ENCODE results near the gene ACER1. TPM values are rescaled to one million over a fixed set of nuclear protein-coding genes. Genes with fewer than 3 reads are reported as not detected.

Gene ACER1
- total and polyA plus RNA-seq, 2 of the 13 experiments (the other 11 are each of a cell fraction or from before 2014, with no cell fraction given): not detected

- no peak for TF ChIP-seq JUN (CRISPR knock-in tag; IDR thresholded peaks at IDR 0.05)
- peak; percentile 91 for TF ChIP-seq GABPA (IDR thresholded peaks at IDR 0.05; ENCODE audit: low read depth, low read length)
- TF ChIP-seq GABPA (CRISPR knock-in tag; IDR thresholded peaks at IDR 0.05; ENCODE audit: low read depth): peak; percentile 82
- 0 out of 2 replicates have a peak, but pooled peaks have one; percentile 39 for TF ChIP-seq ZNF543 (CRISPR knock-in tag; IDR thresholded peaks at IDR 0.05)
- TF ChIP-seq, protein P1, sequence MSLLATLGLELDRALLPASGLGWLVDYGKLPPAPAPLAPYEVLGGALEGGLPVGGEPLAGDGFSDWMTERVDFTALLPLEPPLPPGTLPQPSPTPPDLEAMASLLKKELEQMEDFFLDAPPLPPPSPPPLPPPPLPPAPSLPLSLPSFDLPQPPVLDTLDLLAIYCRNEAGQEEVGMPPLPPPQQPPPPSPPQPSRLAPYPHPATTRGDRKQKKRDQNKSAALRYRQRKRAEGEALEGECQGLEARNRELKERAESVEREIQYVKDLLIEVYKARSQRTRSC (CRISPR knock-in tag; IDR thresholded peaks at IDR 0.05; ENCODE audit: low read depth): no peak
- no peak for TF ChIP-seq NR3C1 (CRISPR knock-in tag; IDR thresholded peaks at IDR 0.05)
- no peak for TF ChIP-seq SSRP1 (CRISPR knock-in tag; IDR thresholded peaks at IDR 0.05)
- no peak for TF ChIP-seq ZBTB42 (CRISPR knock-in tag; IDR thresholded peaks at IDR 0.05)
- no peak for TF ChIP-seq RFX3 (CRISPR knock-in tag; IDR thresholded peaks at IDR 0.05)
- TF ChIP-seq ZNF746 (CRISPR knock-in tag; IDR thresholded peaks at IDR 0.05): peak; percentile 87
- no peak for TF ChIP-seq SCMH1 (CRISPR knock-in tag; IDR thresholded peaks at IDR 0.05; ENCODE audit: borderline replicate concordance)
- no peak for TF ChIP-seq GZF1 (CRISPR knock-in tag; IDR thresholded peaks at IDR 0.05)
- TF ChIP-seq ZNF570 (CRISPR knock-in tag; IDR thresholded peaks at IDR 0.05; ENCODE audit: borderline replicate concordance): peak; percentile 67; the same call in 1 of the 2 replicates
- TF ChIP-seq, protein P2, sequence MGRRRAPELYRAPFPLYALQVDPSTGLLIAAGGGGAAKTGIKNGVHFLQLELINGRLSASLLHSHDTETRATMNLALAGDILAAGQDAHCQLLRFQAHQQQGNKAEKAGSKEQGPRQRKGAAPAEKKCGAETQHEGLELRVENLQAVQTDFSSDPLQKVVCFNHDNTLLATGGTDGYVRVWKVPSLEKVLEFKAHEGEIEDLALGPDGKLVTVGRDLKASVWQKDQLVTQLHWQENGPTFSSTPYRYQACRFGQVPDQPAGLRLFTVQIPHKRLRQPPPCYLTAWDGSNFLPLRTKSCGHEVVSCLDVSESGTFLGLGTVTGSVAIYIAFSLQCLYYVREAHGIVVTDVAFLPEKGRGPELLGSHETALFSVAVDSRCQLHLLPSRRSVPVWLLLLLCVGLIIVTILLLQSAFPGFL (CRISPR knock-in tag; IDR thresholded peaks at IDR 0.05): no peak
- TF ChIP-seq, protein P3, sequence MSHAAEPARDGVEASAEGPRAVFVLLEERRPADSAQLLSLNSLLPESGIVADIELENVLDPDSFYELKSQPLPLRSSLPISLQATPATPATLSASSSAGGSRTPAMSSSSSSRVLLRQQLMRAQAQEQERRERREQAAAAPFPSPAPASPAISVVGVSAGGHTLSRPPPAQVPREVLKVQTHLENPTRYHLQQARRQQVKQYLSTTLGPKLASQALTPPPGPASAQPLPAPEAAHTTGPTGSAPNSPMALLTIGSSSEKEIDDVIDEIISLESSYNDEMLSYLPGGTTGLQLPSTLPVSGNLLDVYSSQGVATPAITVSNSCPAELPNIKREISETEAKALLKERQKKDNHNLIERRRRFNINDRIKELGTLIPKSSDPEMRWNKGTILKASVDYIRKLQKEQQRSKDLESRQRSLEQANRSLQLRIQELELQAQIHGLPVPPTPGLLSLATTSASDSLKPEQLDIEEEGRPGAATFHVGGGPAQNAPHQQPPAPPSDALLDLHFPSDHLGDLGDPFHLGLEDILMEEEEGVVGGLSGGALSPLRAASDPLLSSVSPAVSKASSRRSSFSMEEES (CRISPR knock-in tag; IDR thresholded peaks at IDR 0.05): no peak; the same call in none of the 2 replicates
- 0 out of 2 replicates have a peak, but pooled peaks have one; percentile 29 for TF ChIP-seq MEF2D (CRISPR knock-in tag; IDR thresholded peaks at IDR 0.05)
- TF ChIP-seq POLR2AphosphoS2 (IDR thresholded peaks at IDR 0.05; ENCODE audit: low read depth, low read length): no peak
- TF ChIP-seq ERF (CRISPR knock-in tag; IDR thresholded peaks at IDR 0.05): peak; percentile 94
- no peak for TF ChIP-seq ZUFSP (CRISPR knock-in tag; IDR thresholded peaks at IDR 0.05; ENCODE audit: borderline replicate concordance)
- peak; percentile 88 for TF ChIP-seq NFYC (CRISPR knock-in tag; IDR thresholded peaks at IDR 0.05)
- TF ChIP-seq HES4 (CRISPR knock-in tag; IDR thresholded peaks at IDR 0.05; ENCODE audit: borderline replicate concordance): peak; percentile 79
- TF ChIP-seq E2F5 (CRISPR knock-in tag; conservative IDR thresholded peaks at IDR 0.05): peak; percentile 67; the same call in 1 of the 2 replicates
- no peak for TF ChIP-seq ZNF644 (CRISPR knock-in tag; IDR thresholded peaks at IDR 0.05; ENCODE audit: low read depth)
- TF ChIP-seq IRF1 (CRISPR knock-in tag; IDR thresholded peaks at IDR 0.05; ENCODE audit: low read depth): 0 out of 2 replicates have a peak, but pooled peaks have one; percentile 23
Observed at GRCh38 chr19:6279931-6280591, 53.4 kb downstream of the ACER1 start, which contains the start of gene MLLT1 (continued).
